B cell (primary cell): Measurements from ENCODE around the gene SLC15A4.

Source experiments
- CTCF ChIP-seq: fragments of 200-600 bp; IDR thresholded peaks from one replicate; pipeline ENCODE4 v1.8.0; 2022; ENCODE audit warnings: antibody characterized with exemption, mild to moderate bottlenecking
- EZH2 ChIP-seq: IDR thresholded peaks from 2 replicates; pipeline ENCODE4 v1.6.1; 2012; ENCODE audit warnings: borderline replicate concordance, low read depth, mild to moderate bottlenecking, moderate library complexity, low read length; ENCODE audit not compliant: insufficient read depth, poor library complexity, severe bottlenecking

GRCh38 chr12:128852026-128852698 lies 28.4 kb upstream of the SLC15A4 start:
- TF ChIP-seq EZH2 (no peak), CTCF (no peak)
